Measurements from ENCODE around the gene TCP11L1.

- TF ChIP-seq CTCF (conservative IDR thresholded peaks at IDR 0.05; ENCODE audit: low read depth, low read length) (no peak), EZH2 (IDR thresholded peaks at IDR 0.05; ENCODE audit: low read length, unreplicated experiment) (no peak)
These were observed 25.6 kb upstream of the TCP11L1 start for GRCh38 chr11:33013755-33014154.

Data from PC-3 (cell line).